SKM-1 (cell line): ENCODE measurements around the gene GTF2A1.

Experiments used
- DNase-seq: peaks from one replicate; lab custom pipeline; 2025; ENCODE audit not compliant: unreplicated experiment; lab: John Stamatoyannopoulos, UW

The GTF2A1 gene

GRCh38 chr14:81179631-81180030 lies 41.1 kb downstream of the GTF2A1 start:
- no peak for DNase-seq

- DNase-seq, result no peak
Measured at GRCh38 chr14:81178063-81178462, 42.7 kb downstream of the GTF2A1 start.

- DNase-seq, result no peak
Measured at GRCh38 chr14:81177225-81177624, 43.5 kb downstream of the GTF2A1 start.

GRCh38 chr14:81176241-81176640 lies 44.5 kb downstream of the GTF2A1 start:
- no peak for DNase-seq

GRCh38 chr14:81172881-81173280 lies 47.9 kb downstream of the GTF2A1 start:
- no peak for DNase-seq

GRCh38 chr14:81172353-81172752 lies 48.4 kb downstream of the GTF2A1 start:
- no peak for DNase-seq

- DNase-seq, result no peak
Measured at GRCh38 chr14:81170829-81171195, 49.9 kb downstream of the GTF2A1 start.

GRCh38 chr14:81170104-81170828 lies 50.5 kb downstream of the GTF2A1 start:
- DNase-seq, result peak; percentile 28

GRCh38 chr14:81169711-81170103 lies 51.1 kb downstream of the GTF2A1 start:
- DNase-seq, result no peak

- DNase-seq, result no peak
Measured at GRCh38 chr14:81169267-81169666, 51.5 kb downstream of the GTF2A1 start.

- DNase-seq, result no peak
Measured at GRCh38 chr14:81166121-81166520, 54.6 kb downstream of the GTF2A1 start.

- DNase-seq, result no peak
Measured at GRCh38 chr14:81165188-81165587, 55.6 kb downstream of the GTF2A1 start.

- DNase-seq, result no peak
Measured at GRCh38 chr14:81164167-81164774, 56.5 kb downstream of the GTF2A1 start.

GRCh38 chr14:81162941-81163340 lies 57.8 kb downstream of the GTF2A1 start:
- DNase-seq, result no peak

GRCh38 chr14:81161749-81162148 lies 59.0 kb downstream of the GTF2A1 start:
- no peak for DNase-seq

GRCh38 chr14:81161088-81161487 lies 59.7 kb downstream of the GTF2A1 start:
- no peak for DNase-seq

GRCh38 chr14:81157431-81157830 lies 63.3 kb downstream of the GTF2A1 start:
- DNase-seq, result no peak

- no peak for DNase-seq
Measured at GRCh38 chr14:81153187-81153586, 67.6 kb downstream of the GTF2A1 start.

GRCh38 chr14:81148635-81149034 lies 72.1 kb downstream of the GTF2A1 start:
- no peak for DNase-seq

GRCh38 chr14:81147140-81147897 lies 73.4 kb downstream of the GTF2A1 start:
- no peak for DNase-seq

GRCh38 chr14:81144824-81145603 lies 75.7 kb downstream of the GTF2A1 start:
- DNase-seq, result no peak
